GM19328 (cell line): ENCODE measurements around the gene WDR13.
"Not testable (repeated sequence)": the region's sequence is repeated elsewhere in the genome, so short reads cannot be mapped to it uniquely, and the experiment has no call there.

Experiments used
- ATAC-seq: cut with Tn5 transposase; IDR thresholded peaks from one replicate; pipeline ENCODE4 v1.9.1; 2021; ENCODE audit warnings: mild to moderate bottlenecking, moderate library complexity; ENCODE audit not compliant: unreplicated experiment

WDR13 gene

GRCh38 chrX:48652055-48652579, 54.8 kb downstream of the WDR13 start:
- not testable (repeated sequence) for ATAC-seq

GRCh38 chrX:48654746-48655145, 57.5 kb downstream of the WDR13 start:
- not testable (repeated sequence) for ATAC-seq
